NCI-H524 (cell line): ENCODE results near the gene RDH8.
A peak's percentile ranks its signal among the peaks of the same experiment; 100 is the strongest.

Experiments
- DNase-seq, 2 experiments: peaks; one replicate each; lab custom pipeline; 2025; lab: John Stamatoyannopoulos, UW

The RDH8 gene, protein sequence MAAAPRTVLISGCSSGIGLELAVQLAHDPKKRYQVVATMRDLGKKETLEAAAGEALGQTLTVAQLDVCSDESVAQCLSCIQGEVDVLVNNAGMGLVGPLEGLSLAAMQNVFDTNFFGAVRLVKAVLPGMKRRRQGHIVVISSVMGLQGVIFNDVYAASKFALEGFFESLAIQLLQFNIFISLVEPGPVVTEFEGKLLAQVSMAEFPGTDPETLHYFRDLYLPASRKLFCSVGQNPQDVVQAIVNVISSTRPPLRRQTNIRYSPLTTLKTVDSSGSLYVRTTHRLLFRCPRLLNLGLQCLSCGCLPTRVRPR

DNA sequence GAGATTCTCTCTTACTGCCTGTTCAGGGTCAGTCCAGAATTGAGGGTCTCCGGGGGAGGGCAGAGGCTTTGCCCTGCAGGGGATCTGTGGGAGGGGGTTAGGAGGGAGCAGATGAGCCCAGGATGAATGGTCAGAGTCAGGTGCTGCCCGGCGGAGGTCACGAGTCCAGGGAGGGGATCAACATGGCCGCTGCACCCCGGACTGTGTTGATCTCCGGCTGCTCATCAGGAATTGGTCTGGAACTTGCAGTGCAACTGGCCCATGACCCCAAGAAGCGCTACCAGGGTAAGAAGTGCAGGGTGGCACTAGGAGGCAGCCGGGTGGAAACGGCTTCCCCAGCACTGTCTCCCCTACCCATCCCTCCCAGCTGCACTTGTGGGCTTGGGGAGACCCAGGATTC, at the start of gene RDH8:
Gene RDH8, plus strand, starts transcription at position 168 of the 400 bp plus-strand sequence. Its CDS starts 15 bp downstream, at position 183.
- DNase-seq: no peak

DNA sequence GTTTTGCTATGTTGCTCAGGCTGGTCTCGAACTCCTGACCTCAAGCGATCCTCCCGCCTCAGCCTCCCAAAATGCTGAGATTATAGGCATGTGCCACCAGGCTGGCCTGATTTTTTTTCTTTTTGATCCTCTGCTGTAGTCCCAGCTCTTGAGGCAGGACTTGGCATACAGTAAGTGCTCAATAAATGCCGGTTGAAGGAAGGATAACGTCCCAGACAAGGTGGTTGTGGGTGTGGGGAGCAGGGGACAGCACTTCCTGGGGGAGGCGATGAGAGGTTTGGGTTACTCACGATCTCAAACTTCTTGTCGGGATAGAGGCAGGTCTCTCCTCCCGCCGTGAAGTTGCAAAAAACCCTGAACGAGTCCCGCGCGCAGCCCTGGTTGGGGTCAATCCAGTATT, 47.3 kb upstream of the RDH8 start:
- DNase-seq: no peak

DNA sequence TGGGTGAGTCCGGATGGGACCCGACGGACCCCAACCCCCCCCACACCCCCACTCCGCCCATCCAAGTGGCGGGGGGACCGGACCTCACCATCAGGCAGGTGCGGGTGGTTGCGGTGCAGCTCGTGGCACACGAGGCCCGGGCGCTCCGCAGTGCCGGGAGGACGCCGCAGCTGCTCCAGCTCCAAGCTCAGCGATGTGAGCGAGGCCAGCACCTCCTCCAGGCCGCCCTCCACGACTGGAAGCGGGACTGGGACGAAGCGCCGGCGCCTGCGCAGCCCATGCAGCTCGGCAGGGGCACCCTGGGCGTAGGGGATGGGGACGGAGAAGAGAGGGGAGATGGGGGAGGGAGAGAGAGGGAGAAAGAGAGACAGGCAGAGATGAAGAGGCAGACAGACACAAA, 46.8 kb upstream of the RDH8 start:
- no peak for DNase-seq

DNA sequence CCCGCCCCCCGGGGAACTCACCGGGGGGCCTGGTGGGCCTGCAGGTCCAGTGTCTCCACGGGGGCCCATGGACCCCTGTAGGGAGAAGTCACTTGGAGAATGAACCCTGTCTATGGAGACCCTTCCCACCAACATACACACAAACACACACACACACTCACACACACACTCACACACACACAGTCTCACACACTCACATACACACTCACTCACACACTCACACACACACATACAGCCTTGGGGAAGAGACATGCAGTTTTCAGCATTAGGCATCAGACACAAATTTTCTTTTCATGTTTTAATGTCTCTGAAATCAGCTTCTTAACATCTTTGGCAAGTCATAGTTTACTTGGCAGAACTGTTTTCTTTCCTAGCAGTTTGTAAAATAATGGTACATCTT, 46.0 kb upstream of the RDH8 start:
- DNase-seq: no peak

DNA sequence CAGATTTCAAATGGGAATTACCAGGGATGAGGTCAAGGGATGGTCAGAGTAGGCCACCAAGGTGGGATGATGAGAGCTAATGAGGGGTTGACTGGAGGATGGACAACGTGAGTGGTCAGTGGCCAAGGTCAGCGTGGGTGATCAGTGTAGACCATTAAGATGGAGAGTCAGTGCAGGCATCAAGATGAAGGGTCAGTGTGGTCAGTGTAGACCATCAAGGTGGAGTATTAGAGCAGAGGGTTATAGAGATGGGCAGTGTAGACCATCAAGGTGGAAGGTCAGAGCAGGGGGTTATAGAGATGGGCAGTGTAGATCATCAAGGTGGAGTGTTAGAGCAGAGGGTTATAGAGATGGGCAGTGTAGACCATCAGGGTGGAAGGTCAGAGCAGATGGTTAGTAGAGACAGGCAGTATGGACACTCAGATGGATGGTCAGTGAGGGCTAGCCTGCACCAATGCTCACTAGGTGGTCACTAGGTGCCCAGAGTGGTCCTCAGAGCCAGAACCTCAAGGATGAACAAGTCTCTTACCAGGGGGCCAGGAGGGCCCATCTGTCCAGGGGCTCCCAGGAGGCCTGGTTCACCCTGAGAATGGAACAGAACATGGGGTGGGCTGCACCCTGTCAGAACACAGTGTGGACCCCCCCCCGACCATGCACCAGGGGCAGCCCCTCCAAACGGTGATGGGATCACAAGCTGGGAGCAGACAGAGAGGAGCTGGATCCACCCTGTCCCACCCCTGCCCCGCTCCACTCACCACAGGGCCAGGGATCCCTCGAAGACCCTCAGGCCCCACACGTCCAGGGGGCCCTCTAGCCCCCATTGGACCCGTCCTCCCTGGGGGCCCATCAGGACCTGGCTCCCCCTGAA, 44.2 kb upstream of the RDH8 start:
- DNase-seq: no peak

DNA sequence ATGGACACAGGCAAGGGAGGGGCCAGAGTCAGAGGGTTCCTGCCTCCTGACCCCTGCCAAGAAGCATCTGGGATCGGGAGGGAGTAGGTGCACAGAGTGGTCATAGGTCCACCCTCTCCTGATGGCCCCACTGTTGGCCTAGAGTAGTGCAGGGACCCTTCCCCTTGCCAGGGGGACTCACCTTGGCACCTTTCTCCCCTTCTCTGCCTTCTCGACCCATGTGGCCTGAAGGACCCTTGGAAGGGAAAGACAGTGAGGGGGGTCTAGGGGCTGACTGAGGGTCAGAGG, 43.7 kb upstream of the RDH8 start:
- no peak for DNase-seq

DNA sequence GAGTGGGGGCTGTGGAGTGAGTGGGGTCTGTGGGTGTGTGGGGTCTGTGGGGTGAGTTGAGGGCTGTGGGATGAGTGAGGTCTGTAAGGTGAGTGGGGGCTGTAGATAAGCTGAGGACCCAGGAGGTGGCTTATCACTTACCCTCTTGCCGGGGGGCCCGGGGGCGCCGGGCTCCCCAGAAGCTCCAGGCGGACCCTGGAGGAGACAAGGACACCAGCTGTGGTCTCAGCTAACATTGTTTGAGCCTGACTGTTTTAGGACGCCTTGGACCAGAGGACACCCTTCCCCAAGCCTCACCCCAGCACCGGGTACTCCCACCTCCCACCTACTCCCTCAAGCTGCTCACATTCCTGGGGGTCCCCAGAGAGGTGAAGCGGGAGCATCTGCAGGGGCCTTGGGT, 42.8 kb upstream of the RDH8 start:
- no peak for DNase-seq

DNA sequence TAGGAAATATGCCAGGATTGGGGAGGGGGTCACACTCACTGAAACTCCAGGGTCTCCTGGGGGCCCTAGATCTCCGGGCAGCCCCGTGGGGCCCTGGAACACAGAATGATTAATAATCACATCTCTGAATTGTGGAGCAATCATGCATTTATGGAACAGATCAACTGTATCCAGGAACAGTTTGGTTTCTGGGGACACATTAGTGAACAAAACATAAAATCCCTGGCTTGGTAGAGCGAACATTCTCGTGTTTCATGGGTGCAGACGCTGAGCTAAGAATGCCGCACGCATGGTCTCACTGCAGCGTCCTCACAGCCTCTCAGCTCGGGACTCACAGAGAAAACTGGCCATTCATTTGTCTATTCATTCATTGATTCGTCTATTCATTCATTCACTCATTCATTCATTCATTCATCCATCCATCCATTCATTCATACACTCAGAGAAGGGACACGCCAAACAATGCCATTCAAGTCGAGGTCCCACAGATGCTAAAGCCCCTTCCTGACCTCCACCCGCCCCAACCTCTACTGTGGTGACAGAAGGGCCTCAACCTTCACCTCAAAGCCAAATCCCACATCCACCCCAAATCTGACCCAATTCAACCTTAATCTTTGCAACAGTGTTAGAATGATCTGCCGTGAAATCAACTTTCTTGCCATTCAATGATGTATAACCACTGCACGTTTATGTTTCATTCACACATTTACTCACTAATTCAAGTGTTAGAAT, 42.0 kb upstream of the RDH8 start:
- no peak for DNase-seq

DNA sequence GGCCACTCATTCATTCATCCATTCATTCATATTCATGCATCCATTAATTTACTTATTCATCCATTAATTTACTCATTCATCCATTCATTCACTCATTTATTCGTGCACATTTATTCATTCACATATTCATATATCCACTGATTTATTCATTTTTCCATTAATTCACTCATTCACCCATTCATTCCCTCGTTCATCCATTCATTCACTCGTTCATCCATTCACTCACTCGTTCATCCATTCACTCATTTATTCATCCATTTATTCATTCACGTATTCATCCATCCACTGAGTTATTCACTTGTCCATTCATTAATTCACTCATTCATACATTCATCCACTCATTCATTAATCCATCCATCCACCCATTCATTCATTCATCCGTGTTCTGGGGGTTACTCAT, 41.2 kb upstream of the RDH8 start:
- DNase-seq: no peak

DNA sequence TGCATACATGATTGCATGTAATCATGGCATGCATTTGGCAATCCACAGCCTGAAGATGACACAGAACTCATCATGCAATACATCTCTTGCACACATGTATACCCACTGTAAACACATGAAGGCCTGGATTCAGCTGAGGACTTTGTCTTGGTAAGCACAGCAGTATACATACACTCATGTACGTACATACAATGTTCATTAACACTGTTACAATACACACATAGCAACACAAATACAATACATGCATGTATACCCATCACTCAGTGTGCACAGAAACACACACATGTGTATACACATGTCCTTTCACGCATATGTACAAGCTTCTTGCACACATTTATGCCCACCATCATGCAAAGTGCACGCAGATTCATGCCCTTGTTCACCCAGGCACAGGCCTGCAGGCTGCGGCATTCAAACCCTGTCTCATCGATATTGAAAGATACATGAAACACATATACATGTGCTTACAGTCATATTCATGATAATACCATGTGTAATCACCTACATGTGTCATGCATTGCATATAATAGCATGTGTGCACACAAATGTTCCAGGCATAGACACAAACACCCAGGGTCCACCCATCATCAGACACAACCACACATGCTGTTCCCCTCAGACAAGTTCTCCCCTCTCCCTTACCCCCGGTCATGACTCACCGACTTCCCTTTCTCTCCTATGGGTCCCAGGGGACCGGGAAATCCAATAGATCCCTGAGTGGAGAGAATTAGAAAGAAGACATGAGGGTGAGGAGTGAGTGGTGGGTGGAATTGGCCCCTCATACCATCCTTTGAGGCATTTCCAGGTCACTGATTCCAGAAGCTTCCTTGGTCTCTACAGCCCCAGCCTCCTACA, 31.6 kb upstream of the RDH8 start:
- no peak for DNase-seq

DNA sequence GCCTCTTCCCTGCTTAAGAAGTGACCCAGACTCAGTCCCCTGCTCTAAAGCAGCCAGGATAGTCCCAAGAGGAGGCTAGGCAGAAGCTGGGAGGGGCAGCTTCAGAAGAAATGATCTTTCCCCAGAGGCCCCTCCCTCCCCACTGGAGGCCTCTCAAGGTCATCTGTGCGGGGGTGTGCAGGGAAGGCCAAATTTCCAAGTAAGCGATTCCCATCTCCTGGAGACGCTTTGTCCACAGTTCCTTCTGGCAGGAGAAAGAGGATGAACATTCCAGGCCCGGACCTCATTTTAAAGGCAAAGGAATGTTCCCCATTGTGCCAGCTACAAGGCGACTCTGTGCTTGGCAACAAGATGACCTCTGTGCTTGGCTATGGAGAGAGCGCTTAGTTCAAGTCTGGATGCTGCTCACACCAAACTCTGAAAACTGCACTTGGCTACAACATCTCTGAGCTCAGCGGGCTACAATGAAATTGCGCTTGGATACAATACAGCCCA, 26.4 kb upstream of the RDH8 start:
- DNase-seq: no peak

DNA sequence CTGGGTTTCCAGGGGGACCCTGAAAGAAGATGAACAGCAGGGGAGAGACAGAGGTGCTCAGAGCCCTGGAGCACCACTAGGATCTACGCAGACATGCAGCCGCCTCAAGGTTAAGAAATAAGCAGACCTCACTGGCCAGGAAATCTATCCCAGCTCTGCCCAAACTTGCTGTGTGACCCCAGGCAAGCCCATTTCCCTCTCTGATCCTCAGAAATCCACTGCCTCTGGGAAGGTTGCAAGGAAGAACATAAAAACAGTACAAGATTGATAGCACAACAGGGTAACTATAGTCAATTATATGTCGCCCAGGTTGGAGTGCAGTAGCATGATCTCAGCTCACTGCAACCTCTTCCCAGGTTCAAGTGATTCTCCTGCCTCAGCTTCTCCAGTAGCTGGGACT, 23.8 kb upstream of the RDH8 start:
- no peak for DNase-seq

DNA sequence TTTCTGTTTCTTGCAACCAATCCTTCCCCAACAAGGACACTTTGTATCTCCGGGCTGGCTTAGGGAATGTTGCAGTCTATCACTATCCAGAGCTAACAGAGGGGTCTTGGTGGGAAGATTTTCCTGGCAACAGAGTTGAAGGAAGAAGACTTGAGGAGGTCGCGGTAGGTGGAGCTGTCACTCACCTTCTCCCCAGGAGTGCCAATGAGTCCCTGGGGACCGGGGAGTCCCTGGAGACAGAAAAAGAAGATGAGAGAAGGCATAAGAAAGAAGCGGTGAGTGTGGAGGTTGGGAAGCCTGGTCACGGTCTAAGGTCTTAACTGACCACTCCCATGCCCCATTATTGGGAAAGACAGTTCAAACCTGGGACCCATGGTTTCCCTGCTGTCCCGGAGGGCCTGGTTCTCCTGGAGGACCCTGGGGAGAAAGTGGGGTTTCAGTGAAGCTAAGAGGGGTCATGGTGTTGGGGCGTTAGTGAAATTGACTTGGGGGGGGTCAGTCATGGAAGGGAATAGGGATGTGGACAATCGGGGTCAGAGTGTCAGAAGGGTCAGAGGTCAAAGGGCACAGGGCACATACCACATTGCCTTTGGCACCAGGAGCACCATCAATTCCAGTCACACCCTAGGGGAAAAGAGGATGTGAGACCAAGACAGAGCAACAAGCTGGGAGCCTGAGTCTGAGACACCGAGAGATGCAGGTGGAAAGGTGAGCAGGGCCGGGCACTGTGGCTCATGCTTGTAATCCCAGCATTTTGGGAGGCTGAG, 21.7 kb upstream of the RDH8 start:
- DNase-seq: no peak

DNA sequence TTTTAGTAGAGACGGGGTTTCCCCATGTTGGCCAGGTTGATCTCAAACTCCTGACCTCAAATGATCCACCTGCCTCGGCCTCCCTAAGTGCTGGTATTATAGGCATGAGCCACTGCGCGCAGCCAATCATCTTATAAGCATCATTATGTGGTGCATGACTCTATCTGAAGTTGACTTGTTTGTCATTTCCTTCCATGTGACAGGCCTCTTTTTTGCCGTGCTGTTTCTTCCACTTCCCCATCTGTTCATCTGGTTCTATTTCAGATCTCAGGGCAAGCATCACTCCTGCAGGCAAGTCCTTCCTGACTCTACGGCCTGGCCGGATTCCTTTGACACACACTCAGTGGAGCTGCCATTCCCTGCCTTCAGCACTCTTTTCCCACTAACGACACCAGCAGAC, 18.2 kb upstream of the RDH8 start:
- DNase-seq: no peak

DNA sequence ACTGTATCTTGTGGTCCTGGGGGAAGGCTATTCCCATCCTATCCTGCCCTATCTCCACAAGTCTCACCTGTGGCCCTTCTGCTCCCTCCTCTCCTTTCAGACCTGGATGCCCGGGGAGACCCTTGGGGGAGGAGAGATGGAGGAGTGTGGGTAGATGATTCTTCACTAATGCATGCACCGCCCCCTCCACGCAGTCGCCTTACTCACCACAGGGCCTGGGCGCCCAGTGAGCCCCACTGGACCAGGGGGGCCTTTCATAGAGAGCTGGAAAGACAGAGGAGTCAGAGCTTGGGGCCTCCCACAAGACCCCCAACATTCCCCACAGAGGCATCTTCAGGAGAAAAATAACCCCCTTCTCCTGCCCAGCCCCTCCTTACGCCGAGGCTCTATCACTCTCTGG, 17.3 kb upstream of the RDH8 start:
- DNase-seq: no peak

DNA sequence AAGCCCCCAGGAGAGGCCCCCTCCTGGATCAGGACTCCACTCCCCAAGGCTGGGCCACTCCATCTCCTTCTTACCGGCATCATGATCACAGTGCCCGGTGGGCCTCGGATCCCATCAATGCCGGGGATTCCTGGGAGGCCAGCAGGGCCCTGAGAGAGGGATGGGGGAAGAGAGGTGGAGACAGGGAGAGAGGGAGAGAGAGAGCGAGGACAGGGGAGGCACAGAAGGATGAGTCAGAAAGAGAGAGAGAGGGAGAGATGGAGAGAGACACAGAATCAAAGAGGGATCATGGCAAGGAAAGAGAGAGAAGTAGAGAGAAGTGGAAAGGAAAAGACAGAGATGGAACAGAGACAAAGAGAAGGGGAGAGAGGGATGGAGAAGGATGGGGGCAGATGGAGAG, 16.7 kb upstream of the RDH8 start:
- DNase-seq: no peak

DNA sequence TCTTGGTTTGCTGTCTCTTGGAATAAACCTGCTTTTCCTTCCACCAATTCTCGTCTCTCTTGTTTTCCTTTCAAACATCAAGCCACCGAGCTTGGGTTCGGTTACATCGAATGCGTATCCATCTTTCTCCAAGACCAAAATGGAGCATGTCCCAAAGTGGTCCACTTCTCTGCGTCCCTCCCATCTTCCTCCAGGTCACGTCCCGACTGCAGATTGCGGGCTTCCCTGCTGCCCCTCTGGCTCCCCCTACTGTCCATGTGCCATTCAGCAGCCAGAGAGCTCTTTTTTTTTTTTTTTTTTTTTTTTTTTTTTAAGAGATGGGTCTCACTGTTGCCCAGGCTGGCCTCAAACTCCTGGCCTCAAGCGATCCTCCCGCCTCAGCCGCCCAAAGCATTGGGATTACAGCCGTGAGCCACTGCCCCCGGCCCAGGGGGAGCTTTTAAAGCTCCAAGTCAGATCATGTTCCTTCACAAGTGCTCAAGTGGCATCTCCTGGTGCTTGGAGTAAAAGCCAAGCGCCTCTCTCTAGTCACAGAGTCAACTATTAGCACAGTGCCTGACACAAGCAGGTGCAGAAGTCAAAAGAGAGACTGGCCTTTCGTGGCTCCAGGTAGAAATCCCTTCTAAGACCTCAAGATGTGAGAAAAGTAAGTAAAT, 13.0 kb upstream of the RDH8 start:
- DNase-seq: peak; percentile 38 to 53

DNA sequence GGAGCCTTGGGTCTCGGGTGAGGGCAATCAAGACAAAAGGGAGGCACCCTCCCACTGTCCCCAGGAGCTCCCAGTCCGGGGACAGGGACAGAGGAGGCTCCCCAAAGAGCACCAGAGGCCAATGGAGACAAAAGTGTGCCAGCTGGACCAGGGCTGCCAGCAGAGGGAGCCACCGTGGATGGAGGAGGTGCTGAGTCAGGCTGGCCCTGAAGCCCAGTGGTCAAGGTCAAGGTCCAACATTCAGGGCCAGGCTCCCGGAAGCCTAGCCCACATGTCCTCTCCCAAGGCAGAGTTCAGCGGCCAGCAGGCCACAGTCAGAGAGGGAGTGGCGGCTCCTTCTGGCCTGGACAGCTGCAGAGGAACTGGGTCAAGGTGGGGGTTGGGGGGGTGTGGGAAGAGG, 11.4 kb upstream of the RDH8 start:
- no peak for DNase-seq

DNA sequence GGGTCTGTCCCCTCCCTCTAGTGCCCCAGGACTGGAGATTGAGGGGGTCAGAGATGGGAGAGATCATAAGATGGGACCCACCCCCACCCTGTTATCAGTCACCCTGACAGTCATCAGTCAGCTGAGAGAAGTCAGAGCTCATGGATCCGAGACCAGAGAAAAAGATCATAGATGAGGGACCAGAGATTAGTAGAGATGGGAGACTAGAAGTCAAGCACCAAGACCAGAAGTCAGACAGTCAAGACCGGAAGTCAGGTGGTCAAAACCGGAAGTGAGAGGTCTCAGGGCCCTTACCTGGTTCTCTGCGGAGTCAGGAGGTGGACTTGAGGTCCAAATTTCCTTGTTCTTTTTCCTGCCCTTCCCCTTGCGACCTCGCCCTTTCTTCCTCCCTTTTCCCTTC, 10.0 kb upstream of the RDH8 start:
- no peak for DNase-seq

DNA sequence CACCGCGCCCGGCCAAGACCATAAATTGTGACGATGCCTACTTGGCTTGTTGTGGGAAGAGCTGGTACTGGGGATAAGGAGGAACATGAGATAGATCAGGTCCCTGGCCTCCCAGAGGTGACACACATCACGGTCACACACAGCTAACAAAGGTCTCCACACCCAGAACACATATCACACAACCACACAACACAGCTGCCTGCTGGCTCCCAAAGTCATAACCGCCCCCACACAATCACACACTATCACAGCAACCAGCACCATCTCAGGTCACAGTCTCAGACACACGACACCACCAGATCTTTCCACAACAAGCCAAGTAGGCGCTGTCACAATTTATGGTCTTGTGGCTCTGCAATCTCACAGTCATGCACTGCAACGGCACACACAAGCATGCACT, 8.7 kb upstream of the RDH8 start:
- DNase-seq: no peak
